ENCODE data around the gene SRCIN1. TPM values are rescaled to one million over a fixed set of nuclear protein-coding genes. Genes with fewer than 3 reads are reported as not detected.

Gene SRCIN1
- total and polyA plus RNA-seq, 7 donors = 0.04 to 0.39 (median 0.16) TPM; not detected in 1

DNA sequence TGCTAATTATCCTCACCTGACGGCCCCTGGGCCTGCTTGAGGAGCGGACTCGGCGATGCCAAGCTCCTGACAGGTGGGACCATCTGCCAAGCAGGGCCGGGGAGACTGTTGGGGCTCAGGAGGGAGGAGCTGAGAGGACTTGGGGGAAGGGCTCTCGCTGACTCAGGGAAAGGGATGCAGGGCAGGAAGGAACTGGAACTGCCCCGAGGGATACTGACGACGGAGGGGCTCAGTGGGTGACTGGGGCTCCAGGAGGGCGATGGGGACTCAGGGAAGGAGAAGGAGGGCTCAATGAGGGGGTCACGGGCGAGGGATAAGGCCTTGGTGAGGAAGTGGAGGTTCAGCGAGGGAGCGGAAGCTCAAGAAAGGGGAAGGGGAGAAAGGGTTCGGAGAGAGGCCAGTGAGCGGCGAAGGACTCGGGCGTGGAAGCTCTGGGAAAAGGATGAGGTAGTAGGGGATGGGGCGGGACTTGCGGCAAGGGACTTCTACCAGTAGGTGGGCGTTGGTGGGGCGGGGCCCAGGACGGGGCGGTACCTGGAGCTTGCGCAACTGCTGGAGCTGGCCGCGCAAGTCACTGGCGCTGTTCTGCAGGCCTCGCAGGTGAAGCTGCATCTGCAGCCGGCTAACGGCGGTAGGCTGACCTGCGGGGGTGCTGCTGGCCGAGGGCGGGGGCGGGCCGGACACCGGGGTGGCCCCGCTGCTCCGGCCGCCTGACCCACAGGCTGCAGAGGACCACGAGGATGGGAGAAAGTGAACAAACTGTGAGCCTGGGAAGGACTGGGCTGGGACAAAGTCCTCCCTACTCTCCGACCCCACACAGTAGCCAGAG is 46.5 kb downstream of the SRCIN1 start:
- intact Hi-C loops (cut with DNase I) = loop anchor here (2.0 to 10.0 kb wide), 4 partner anchors 22 to 176 kb away; partner anchors contain the start of gene CISD3 (in 2 of the 2)
- ATAC-seq = peak in 3 of 4 donors; percentile 39 to 42 (median 41)
- peak; percentile 79 to 87 for DNase-seq
- Histone ChIP-seq H3K4me1 (peaks cover 8% of the 10 kb centered on the region), H3K27ac (no peak overlapping the region), H3K9me3 (no peaks in the 10 kb centered on the region), H3K36me3 (ENCODE audit: insufficient read depth in 1 of 2, low read depth in 1 of 2) (no peaks in the 10 kb centered on the region), H3K4me3 (peak overlapping the region; percentile 57), H3K27me3 (ENCODE audit: insufficient read depth in 3 of 3, low read length in 2 of 3) (peaks cover 0 to 56% (median 39%) of the 10 kb centered on the region in 3 donors)
- TF ChIP-seq, protein P1, sequence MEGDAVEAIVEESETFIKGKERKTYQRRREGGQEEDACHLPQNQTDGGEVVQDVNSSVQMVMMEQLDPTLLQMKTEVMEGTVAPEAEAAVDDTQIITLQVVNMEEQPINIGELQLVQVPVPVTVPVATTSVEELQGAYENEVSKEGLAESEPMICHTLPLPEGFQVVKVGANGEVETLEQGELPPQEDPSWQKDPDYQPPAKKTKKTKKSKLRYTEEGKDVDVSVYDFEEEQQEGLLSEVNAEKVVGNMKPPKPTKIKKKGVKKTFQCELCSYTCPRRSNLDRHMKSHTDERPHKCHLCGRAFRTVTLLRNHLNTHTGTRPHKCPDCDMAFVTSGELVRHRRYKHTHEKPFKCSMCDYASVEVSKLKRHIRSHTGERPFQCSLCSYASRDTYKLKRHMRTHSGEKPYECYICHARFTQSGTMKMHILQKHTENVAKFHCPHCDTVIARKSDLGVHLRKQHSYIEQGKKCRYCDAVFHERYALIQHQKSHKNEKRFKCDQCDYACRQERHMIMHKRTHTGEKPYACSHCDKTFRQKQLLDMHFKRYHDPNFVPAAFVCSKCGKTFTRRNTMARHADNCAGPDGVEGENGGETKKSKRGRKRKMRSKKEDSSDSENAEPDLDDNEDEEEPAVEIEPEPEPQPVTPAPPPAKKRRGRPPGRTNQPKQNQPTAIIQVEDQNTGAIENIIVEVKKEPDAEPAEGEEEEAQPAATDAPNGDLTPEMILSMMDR (IDR thresholded peaks at IDR 0.05) = no peak
- 1 to 2% (median 2%) methylated on average over 40 to 44 of the region's 44 CpGs for WGBS, 3 donors

DNA sequence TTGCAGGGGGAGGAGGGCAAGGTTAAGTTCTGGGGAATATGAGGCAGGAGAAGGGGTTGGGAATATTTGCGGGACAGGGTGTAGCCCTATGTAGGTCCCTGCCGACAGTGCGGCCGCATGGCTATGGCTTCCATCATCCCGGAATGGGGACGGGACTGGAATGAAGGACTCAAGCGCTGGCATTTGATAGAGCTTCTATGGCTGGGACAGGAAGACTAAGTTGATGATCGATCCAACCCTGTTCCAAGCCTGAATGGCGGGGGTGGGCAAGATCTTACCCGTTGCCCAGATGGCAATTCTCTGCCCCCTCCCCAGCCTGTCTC is 47.1 kb downstream of the SRCIN1 start:
- H3K27me3 ChIP-seq (ENCODE audit: insufficient read depth in 3 of 3, low read length in 2 of 3) = peaks cover 0 to 51% (median 33%) of the 10 kb centered on the region in 3 donors
- H3K4me1 ChIP-seq = peaks cover 12% of the 10 kb centered on the region
- no peaks in the 10 kb centered on the region for H3K36me3 ChIP-seq (ENCODE audit: insufficient read depth in 1 of 2, low read depth in 1 of 2)
- 1 to 3% (median 1%) methylated on average over 10 of the region's 10 CpGs for WGBS, 3 donors
- ATAC-seq = peak in 2 of 4 donors; percentile 2 to 10
- no peak overlapping the region for H3K27ac ChIP-seq
- H3K4me3 ChIP-seq = peak overlapping the region; percentile 57
- TF ChIP-seq, protein P1 (IDR thresholded peaks at IDR 0.05) = no peak
- intact Hi-C loops (cut with DNase I) = loop anchor here (1.0 to 10.0 kb wide), 5 partner anchors 22 to 176 kb away; partner anchors contain the start of gene CISD3 (in 2 of the 2)
- DNase-seq = no peak
- no peaks in the 10 kb centered on the region for H3K9me3 ChIP-seq

DNA sequence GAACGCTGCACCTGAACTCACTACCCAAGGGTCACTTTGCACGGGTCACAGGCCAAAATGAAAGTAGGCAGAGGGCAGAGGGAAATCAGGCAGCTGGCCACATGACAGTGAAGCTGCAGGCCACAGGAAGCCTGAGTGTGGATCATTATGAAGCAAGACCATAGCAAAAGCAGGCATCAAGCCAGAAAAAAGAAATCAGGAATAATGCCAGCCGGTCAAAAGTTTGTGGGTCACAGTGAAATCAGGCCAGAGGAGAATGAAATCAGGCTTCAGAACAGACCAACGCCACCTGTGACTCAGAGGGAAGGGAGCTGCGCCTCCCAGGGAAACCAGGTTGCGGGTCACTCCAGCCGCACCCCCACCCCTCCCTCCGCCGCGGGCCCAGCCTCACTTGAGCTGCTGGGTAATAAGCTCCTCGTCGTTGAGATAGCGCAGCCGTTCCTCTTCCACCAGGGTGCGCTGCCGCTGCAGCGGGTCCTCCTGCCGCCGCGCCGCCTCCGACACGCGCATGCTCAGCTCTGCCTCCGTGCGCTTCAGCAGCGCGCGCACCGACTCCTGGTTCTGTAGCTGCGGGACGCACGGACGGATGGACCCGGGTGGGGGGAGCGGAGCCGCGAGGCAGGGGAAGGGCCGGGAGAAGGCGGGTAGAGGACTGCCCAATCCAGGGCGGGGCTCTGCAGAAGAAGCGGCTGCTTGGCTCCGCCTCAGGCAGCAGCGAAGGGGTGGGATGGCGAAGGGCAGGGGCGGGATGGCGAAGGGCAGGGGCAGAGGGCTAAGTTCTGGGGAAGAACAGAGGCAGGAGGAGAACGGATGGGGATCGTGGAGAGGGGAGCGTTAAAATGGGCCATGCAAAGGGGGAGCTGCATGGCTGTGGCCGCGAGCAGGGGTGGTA is 47.7 kb downstream of the SRCIN1 start:
- Histone ChIP-seq H3K27me3 (ENCODE audit: insufficient read depth in 3 of 3, low read length in 2 of 3) (peaks cover 0 to 45% (median 27%) of the 10 kb centered on the region in 3 donors), H3K36me3 (ENCODE audit: insufficient read depth in 1 of 2, low read depth in 1 of 2) (no peaks in the 10 kb centered on the region), H3K4me3 (peak overlapping the region; percentile 57), H3K9me3 (no peaks in the 10 kb centered on the region), H3K4me1 (peaks cover 12% of the 10 kb centered on the region), H3K27ac (no peak overlapping the region)
- TF ChIP-seq, protein P1 (IDR thresholded peaks at IDR 0.05) = peak; percentile 84
- peak; percentile 90 to 98 (median 94) for ATAC-seq
- 1 to 3% (median 2%) methylated on average over 51 to 52 of the region's 52 CpGs for WGBS, 3 donors
- intact Hi-C loops (cut with DNase I) = loop anchor here (1.0 to 10.0 kb wide), 5 partner anchors 23 to 177 kb away; partner anchors contain the start of gene CISD3 (in 2 of the 2)
- DNase-seq = peak; percentile 94 to 96

DNA sequence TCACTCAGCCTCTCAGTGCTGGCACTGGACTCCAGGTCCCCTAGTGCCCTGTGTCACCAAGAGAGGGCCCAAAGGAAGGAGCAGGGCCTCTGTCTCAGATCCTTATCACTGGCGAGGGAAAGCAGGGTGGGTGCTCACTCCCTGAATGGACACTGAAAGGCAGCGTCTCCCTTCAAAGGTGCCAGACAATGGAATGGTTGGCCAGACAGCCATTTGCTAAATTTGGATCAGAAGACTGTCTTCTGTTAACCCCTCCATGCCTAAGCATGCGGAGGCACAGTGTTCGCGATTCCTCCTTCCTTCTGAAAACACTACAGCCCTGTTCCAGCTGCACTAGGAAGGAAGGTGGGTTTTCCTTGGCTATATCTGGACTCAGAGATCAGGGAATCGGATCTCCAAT is 48.4 kb downstream of the SRCIN1 start:
- Histone ChIP-seq H3K27me3 (ENCODE audit: insufficient read depth in 3 of 3, low read length in 2 of 3) (peaks cover 0 to 39% (median 23%) of the 10 kb centered on the region in 3 donors), H3K36me3 (ENCODE audit: insufficient read depth in 1 of 2, low read depth in 1 of 2) (no peaks in the 10 kb centered on the region), H3K4me3 (peak overlapping the region; percentile 57), H3K27ac (no peak overlapping the region), H3K9me3 (no peaks in the 10 kb centered on the region), H3K4me1 (peaks cover 12% of the 10 kb centered on the region)
- 49 to 66% (median 58%) methylated on average over 6 of the region's 6 CpGs for WGBS, 3 donors
- DNase-seq (no peak), ATAC-seq (no peak)
- intact Hi-C loops (cut with DNase I) = loop anchor here (5.0 to 10.0 kb wide), 3 partner anchors 35 to 177 kb away; partner anchors contain the start of gene CISD3 (in 2 of the 2)
- TF ChIP-seq, protein P1 (IDR thresholded peaks at IDR 0.05) = no peak

All from psoas muscle (tissue), 8 donors.